ENCODE measurements around the gene ZNF611. TPM values are rescaled to one million over a fixed set of nuclear protein-coding genes. Genes with fewer than 3 reads are reported as not detected.

The ZNF611 gene
- total and polyA plus RNA-seq, 2 of the 13 experiments (the other 11 are each of a cell fraction or from before 2014, with no cell fraction given): 2.7 to 4.1 TPM

DNA sequence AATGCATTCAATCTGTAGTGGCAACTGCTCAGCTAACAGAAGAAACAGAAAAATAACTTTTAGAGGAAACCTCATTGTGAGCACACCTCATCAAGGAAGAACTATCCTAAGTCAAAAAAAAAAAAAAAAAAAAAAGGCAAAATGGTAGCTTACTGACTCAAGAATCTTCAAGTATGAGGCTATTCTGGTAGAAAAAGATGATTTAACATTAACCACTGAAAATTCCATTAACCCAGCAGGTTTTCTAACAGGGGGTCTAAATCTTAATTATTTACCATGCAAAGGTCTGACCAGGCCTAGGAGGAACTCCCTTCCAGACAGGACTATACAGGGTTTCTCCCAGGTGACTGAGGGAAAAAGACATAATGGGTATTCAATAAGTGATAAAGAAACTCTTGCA is 68.3 kb downstream of the ZNF611 start:
- ChIA-PET CTCF (ENCODE audit: low intra/inter-chr PET ratio, low total read pairs) (no interaction called here), POLR2A (no interaction called here)
- DNase-seq (ENCODE audit: low spot score) (no peak), FAIRE-seq (no peak), ATAC-seq (no peak)
- no peak overlapping the region for H2AFZ ChIP-seq (ENCODE audit: low read length)
- no peak overlapping the region for H3K27ac ChIP-seq (ENCODE audit: extremely low read length, insufficient read depth, low read length)
- no peak overlapping the region for H3K4me2 ChIP-seq (ENCODE audit: low read depth, low read length)
- H3K79me2 ChIP-seq (ENCODE audit: insufficient read depth, low read length): no peaks in the 10 kb centered on the region
- no peaks in the 10 kb centered on the region for H4K20me1 ChIP-seq (ENCODE audit: insufficient read depth, low read length)
- no peaks in the 10 kb centered on the region for H3K4me1 ChIP-seq (ENCODE audit: insufficient read depth, low read length)
- H3K36me3 ChIP-seq (replicated peaks in 1 of 2; ENCODE audit: control insufficient read depth in 1 of 2, insufficient read depth in 2 of 2, low read length in 2 of 2): no peaks in the 10 kb centered on the region
- peaks cover 29% of the 10 kb centered on the region; the same call in 1 of the 2 replicates for H3K9me3 ChIP-seq (ENCODE audit: low read length)
- in situ Hi-C loops (cut with HindIII; ENCODE audit: extremely low pct_ligation_motif_present, low pct_unique_long_range_greater_than_20kb) (no loop called here), intact Hi-C loops (cut with micrococcal nuclease; ENCODE audit: unreplicated experiment) (no loop called here)
- H3K27me3 ChIP-seq (ENCODE audit: control insufficient read depth in 1 of 2, insufficient read depth in 2 of 2, low read length in 2 of 2): no peaks in the 10 kb centered on the region
- no TSS peak for BruUV-seq (replicated peaks)
- H3K4me3 ChIP-seq (replicated peaks in 1 of 3; ENCODE audit: insufficient read depth in 1 of 3, low read depth in 2 of 3, low read length in 3 of 3): no peak overlapping the region
- H3K9ac ChIP-seq (ENCODE audit: insufficient read depth, low read depth, low read length): no peak overlapping the region
- TF ChIP-seq LCORL (IDR thresholded peaks at IDR 0.05) (no peak), LCORL (CRISPR knock-in tag; IDR thresholded peaks at IDR 0.05) (no peak), ZNF431 (CRISPR knock-in tag; IDR thresholded peaks at IDR 0.05; ENCODE audit: borderline replicate concordance, low read depth) (no peak), MTF2 (CRISPR knock-in tag; IDR thresholded peaks at IDR 0.05; ENCODE audit: borderline replicate concordance) (no peak), HES4 (CRISPR knock-in tag; IDR thresholded peaks at IDR 0.05; ENCODE audit: borderline replicate concordance) (no peak), ZHX1 (CRISPR knock-in tag; IDR thresholded peaks at IDR 0.05; ENCODE audit: low read depth) (no peak), PBX3 (CRISPR knock-in tag; IDR thresholded peaks at IDR 0.05; ENCODE audit: borderline replicate concordance) (no peak), FOXJ3 (CRISPR knock-in tag; IDR thresholded peaks at IDR 0.05; ENCODE audit: borderline replicate concordance) (no peak), ARHGAP35 (CRISPR knock-in tag; IDR thresholded peaks at IDR 0.05; ENCODE audit: borderline replicate concordance) (no peak), MXD1 (CRISPR knock-in tag; IDR thresholded peaks at IDR 0.05) (no peak), AGO1 (IDR thresholded peaks at IDR 0.05; ENCODE audit: low read depth, low read length, poor library complexity, severe bottlenecking) (no peak), ZNF589 (CRISPR knock-in tag; conservative IDR thresholded peaks at IDR 0.05) (no peak)
- TF ChIP-seq, protein P1, sequence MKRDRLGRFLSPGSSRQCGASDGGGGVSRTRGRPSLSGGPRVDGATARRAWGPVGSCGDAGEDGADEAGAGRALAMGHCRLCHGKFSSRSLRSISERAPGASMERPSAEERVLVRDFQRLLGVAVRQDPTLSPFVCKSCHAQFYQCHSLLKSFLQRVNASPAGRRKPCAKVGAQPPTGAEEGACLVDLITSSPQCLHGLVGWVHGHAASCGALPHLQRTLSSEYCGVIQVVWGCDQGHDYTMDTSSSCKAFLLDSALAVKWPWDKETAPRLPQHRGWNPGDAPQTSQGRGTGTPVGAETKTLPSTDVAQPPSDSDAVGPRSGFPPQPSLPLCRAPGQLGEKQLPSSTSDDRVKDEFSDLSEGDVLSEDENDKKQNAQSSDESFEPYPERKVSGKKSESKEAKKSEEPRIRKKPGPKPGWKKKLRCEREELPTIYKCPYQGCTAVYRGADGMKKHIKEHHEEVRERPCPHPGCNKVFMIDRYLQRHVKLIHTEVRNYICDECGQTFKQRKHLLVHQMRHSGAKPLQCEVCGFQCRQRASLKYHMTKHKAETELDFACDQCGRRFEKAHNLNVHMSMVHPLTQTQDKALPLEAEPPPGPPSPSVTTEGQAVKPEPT (CRISPR knock-in tag; IDR thresholded peaks at IDR 0.05; ENCODE audit: low read depth): no peak

All from HepG2 (cell line).